Suppressor macrophage treated with lipopolysaccharide for 1 hour (primary cell): ENCODE measurements around the gene NDUFA3.

ENCODE experiments used
- DNase-seq, 3 donors: peaks; one replicate each; pipeline ENCODE4 v3.0.0-alpha.2; 2020 to 2022

Gene NDUFA3

DNA sequence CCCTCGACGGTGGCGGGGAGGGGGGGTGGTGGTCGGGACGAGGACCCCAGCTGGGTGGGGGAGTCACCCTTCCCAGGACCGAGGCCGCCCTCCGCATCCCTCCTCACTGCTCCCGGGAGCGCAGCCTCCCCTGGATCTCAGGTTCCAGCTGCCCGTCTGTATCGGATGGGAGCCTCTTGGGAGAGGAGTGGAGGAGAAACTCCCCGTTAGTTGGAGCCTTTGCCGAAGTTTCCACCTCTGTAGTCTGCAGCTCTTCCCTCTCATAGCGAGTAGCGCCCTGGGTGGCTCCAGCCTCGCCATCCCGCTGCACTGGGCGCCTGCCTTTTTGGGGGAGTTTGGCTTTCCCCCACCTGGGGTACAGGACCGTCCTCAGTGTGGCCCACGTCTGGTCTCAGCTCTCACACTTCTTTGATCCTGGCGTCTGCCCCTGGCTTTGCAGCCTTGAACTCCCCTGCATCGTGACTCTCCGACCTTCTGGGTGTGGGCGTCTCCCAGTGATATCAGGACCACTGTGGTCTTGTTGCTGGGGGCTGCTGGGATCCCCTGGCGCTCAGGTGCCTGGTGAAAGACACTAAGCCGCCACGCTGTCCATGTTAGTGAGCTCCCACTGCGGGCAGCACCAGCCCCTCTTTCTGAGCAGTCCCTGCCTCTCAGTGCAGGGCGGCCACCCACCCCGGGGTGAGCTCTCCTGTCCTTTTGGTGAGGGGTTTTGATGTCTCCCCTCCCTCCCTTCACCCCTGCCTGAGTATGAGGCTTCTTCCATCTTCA lies 36.0 kb downstream of the NDUFA3 start:
- no peak for DNase-seq

DNA sequence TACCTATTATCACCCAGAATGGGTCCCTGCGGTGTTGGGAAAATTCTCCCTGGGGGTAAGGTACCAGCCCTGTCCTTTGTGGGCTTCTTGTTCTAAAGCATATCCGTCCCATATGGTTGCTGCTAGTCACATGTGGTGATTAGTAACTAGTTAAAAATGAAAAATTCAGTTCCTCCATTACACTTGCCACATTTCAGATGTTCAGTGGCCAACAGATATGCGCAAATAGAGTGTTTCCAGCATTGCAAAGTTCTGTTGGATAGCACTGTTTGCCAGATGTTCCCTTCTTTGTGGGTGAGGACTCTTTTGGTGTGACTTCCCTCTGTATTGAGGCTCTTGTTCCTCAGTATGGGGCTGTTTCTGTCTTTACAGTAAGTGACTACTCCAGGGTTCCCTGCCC lies 38.7 kb downstream of the NDUFA3 start:
- no peak for DNase-seq

DNA sequence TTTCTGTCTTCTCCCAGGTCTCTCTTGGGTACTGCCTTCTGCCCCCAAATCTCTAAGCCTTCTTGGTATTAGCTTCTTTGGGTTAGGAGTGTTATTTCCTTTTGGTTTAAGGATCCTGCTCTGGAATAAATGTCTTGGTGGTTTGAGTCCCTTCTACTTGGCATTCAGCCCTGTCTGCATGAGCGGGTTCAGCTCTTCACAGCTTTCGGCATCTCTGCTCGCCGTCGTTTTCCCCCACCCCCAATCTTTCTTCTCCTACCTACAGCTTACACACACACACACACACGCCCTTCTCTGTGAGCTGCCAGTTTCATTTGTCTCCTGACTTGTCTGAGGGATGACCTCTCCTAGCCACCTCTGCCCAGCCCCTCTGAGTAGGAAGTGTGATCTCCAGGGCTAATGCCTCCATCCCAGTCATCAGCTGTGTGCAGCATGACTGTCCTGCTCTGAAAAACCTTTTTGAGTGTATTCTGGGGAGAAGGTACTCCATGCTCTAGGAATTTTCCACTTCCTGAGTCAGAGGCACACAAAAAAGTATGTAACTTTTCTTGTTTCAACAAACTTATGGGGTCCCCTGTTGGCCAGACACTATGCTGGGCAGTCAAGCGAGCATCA lies 39.6 kb downstream of the NDUFA3 start:
- no peak for DNase-seq

GRCh38 chr19:54145541-54146158 lies 43.0 kb downstream of the NDUFA3 start:
- DNase-seq = no peak

DNA sequence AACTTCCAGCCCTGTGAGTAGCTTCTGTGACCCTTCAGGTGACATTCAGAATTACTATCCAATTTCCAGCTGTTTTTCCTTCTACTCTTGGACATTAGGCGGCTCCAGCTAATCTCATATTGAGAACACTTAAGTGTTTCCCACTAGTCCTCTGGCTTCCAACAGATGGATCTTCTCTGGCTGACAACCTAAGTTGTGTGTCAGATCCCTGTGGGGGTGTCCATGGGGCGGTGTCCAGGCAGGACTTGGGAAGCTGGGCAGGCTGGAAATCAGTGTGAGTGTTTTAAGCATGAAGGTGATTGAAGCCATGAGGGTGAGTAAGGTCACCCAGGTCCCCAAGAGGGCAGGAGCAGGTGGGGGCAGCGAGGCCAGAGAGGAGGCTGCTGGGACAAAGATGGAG lies 45.0 kb downstream of the NDUFA3 start:
- no peak for DNase-seq

DNA sequence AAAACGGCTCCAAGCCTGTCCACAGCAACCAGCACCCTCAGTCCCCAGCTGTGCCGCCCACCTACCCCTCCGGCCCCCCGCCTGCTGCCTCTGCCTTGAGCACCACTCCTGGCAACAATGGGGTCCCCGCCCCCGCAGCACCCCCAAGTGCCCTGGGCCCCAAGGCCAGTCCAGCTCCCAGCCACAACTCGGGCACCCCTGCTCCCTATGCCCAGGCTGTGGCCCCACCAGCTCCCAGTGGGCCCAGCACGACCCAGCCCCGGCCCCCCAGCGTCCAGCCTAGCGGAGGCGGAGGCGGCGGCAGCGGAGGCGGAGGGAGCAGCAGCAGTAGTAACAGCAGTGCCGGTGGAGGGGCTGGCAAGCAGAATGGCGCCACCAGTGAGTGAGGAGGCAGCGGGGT lies 45.5 kb downstream of the NDUFA3 start:
- no peak for DNase-seq

GRCh38 chr19:54149021-54149812 lies 46.6 kb downstream of the NDUFA3 start:
- no peak for DNase-seq

DNA sequence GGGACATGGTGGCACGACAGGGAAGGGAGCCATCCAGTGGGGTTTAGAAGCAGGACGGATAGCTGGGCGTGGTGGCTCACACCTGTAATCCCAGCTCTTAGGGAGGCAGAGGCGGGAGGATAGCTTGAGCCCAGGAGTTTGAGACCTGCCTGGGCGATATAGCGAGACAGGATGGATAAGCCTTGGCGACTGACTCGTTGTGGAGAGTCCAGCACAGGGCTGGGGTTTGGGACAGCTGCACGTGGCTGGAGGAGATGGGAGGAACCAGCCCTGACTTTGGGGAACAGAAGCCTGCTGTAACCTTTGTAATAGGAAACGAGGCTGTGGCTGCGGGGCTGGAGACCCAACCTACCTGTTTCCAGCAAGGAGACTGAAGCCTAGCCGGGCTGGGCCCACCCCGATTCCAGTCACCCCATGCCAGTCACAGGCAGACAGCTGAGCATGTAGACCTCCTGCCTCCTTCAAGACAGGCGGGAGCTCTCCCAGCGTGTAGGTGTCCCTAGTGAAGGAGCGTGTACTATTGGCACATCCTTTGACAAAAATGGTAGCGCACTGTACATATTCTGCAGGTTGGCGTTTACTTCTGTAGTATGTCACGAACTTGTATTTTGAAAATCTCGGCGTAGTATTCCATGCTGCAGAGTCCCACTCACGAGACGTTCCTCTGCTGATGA lies 48.8 kb downstream of the NDUFA3 start:
- no peak for DNase-seq

DNA sequence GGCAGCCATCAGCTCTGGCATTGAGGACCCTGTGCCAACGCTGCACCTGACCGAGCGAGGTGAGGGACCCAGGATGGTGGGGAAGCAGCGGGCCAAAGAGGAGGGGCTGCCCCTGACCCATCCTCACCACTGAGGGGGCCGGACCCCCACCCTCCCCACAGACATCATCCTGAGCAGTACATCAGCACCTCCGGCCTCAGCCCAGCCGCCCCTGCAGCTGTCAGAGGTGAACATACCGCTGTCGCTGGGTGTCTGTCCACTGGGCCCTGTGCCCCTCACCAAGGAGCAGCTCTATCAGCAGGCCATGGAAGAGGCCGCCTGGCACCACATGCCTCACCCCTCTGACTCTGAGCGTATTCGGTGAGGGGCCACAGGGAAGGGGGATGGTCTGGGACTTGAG lies 49.6 kb downstream of the NDUFA3 start:
- no peak for DNase-seq

DNA sequence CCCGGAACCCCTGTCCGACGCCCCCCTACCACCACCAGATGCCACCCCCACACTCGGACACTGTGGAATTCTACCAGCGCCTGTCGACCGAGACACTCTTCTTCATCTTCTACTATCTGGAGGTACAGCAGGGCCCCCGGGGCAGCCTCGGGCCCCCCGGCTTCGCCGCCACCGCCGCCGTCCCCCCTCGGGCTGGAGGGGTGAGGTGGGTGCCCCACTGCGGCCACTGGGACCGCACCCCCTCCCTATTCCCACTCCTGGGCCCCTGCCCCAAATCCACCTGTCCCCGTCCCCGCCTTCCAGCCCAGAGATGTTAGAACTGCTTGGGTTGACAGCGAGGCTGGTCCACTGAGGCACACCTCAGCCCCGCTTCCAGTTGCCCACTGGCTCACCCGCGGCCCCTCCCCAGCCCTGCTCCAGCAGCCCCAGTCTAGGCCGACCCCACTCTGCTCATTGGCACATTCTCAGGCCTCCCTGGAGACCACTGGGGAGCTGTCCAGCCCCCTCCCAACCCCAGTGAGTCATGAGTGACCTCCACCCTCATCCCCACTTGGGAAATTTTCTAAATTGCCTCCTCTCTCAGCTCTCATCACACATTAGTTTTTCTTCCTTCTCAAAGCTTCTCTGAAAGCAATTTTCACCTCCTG lies 50.3 kb downstream of the NDUFA3 start:
- DNase-seq = no peak

- DNase-seq = no peak
Measured at GRCh38 chr19:54153731-54154326, 51.2 kb downstream of the NDUFA3 start.

DNA sequence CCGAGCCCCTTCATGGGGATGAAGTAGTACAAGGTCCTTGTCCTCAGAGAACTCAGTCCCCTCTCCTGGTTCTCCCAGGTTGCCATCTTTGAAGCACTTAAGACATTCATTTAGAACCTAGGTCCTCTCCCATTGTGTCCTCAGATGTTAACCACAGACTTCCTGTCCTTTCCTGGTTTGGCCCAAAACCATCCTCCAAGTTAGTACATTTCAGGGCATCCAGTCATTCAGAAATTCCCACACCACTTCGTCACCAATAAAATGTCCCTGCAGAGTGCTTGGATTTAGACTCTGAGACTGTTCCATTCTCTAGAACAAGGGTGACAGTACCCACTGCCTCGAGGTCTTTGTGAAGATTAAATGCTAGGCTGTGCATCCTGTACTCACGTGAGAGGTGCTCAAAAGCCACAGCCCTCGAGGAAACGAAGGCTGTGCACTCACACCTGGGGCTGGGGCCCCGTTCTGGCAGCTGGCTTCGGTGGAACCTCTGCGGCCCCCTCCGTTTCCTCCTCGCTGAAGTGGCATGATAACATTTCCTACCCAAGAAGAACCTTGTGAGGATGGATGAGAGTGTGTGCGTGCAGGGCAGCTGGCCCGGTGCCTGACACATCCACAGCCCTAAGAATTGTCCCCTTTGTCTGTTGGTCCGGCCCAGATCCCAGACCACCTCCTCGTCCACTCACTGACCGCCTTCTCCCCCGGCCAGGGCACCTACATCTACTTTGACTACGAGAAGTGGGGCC lies 52.1 kb downstream of the NDUFA3 start:
- DNase-seq = no peak

DNA sequence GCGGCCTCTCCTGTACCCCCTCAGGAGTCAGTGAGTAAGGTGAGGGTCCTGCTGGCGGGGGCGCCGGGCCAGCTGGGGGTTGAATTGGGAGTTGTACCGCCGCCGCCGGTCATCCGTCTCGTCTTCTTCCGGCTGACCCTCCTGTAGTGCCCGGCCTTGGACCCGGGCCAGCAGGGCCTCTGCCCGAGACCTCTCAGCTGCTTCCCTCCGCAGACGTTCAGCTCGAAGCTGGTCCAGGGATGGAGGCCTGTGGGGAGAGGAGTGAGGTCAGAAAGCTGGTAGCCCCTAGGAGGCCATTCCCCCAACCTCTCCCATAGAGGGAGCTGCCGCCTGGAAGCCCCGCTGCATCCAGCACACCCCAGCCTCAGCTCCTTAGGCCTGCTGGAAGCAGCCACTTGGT lies 53.0 kb downstream of the NDUFA3 start:
- no peak for DNase-seq

GRCh38 chr19:54156490-54156889 lies 53.8 kb downstream of the NDUFA3 start:
- no peak for DNase-seq

DNA sequence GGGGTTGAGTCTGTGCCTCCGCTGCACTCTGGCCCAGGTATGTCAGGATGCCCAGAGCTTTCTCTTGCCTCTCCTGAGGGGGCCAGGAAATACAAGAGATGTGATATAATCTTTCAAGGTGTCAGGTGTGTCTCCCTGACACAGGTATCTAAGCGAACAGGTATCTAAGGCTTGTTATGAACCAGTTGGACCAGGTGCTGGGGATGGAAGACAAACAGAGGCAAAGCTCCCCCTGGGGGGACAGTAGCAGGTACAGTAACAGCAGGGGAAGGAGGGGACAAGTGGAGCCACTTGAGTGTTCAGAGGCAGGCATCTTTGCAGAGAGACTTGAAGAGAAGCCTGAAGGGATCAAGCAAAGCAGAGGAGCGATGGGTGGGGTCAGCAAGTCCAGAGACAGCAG lies 54.3 kb downstream of the NDUFA3 start:
- DNase-seq = no peak
